ENCODE data around the gene CDC20B.

GRCh38 chr5:55123365-55123764 is 49.6 kb downstream of the CDC20B start:
- no peak for TF ChIP-seq CTCF (IDR thresholded peaks at IDR 0.05)
- no peak for TF ChIP-seq ZFX (IDR thresholded peaks at IDR 0.05; ENCODE audit: borderline replicate concordance)
